ENCODE measurements around the gene MC2R. TPM values are rescaled to one million over a fixed set of nuclear protein-coding genes. Genes with fewer than 3 reads are reported as not detected.

The MC2R gene
- total and polyA plus RNA-seq, 10 of the 15 experiments (the other 5 are each of a cell fraction or from before 2014, with no cell fraction given) = 0.15 TPM; not detected in 9

GRCh38 chr18:13910986-13911385 is 4.3 kb downstream of the MC2R start:
- H3K27me3 ChIP-seq (replicated peaks in 1 of 2; ENCODE audit: control insufficient read depth in 2 of 2, insufficient read depth in 2 of 2, low read length in 1 of 2) = peaks cover 0 to 2% of the 10 kb centered on the region in 2 experiments; a peak in 3 of 4 replicates
- no peaks in the 10 kb centered on the region for H4K20me1 ChIP-seq (ENCODE audit: control insufficient read depth, insufficient read depth)
- in situ Hi-C loops (cut with MboI) (no loop called here), intact Hi-C loops (cut with micrococcal nuclease; ENCODE audit: unreplicated experiment) (no loop called here)
- FAIRE-seq (no peak), ATAC-seq (no peak), DNase-seq (ENCODE audit: low read depth, low spot score) (no peak)
- H3K27ac ChIP-seq (ENCODE audit: control insufficient read depth, insufficient read depth) = no peak overlapping the region
- H3K4me1 ChIP-seq (ENCODE audit: control insufficient read depth, insufficient read depth, low read length) = no peaks in the 10 kb centered on the region
- SMC1A ChIA-PET (ENCODE audit: uncharacterized antibody, unreplicated experiment) = no interaction called here
- H3K9ac ChIP-seq (ENCODE audit: control insufficient read depth, insufficient read depth, low read length) = no peak overlapping the region
- TF ChIP-seq IRF5 (IDR thresholded peaks at IDR 0.05; ENCODE audit: borderline replicate concordance) = no peak
- no peak for TF ChIP-seq FOXM1 (IDR thresholded peaks at IDR 0.05; ENCODE audit: low read depth, low read length)
- TF ChIP-seq ESRRA (IDR thresholded peaks at IDR 0.05; ENCODE audit: low read length) = no peak
- no peak for TF ChIP-seq YY1 (IDR thresholded peaks at IDR 0.05; ENCODE audit: low read depth, low read length)
- TF ChIP-seq SUZ12 (IDR thresholded peaks at IDR 0.05; ENCODE audit: unreplicated experiment) = no peak
- TF ChIP-seq REST (IDR thresholded peaks at IDR 0.05; ENCODE audit: low read depth, low read length) = no peak
- TF ChIP-seq RELB (IDR thresholded peaks at IDR 0.05; ENCODE audit: low read depth) = no peak
- no peak for TF ChIP-seq DPF2 (IDR thresholded peaks at IDR 0.05)
- H3K4me3 ChIP-seq = no peak overlapping the region
- WGBS (ENCODE audit: insufficient coverage, insufficient replicate concordance, low lambda C conversion rate, missing lambda C conversion rate) = 22% methylated on average over 6 of the region's 6 CpGs
- no peaks in the 10 kb centered on the region for H3K79me2 ChIP-seq (ENCODE audit: control insufficient read depth, insufficient read depth, low read length)
- no peaks in the 10 kb centered on the region for H3K9me3 ChIP-seq (replicated peaks; ENCODE audit: control insufficient read depth, insufficient read depth, low read length)
- CTCF ChIA-PET = no interaction called here
- H2AFZ ChIP-seq (ENCODE audit: control insufficient read depth, low read depth, low read length) = no peak overlapping the region
- RAD21 ChIA-PET (ENCODE audit: unreplicated experiment) = no interaction called here
- BruUV-seq (replicated peaks) = no TSS peak
- H3K36me3 ChIP-seq (ENCODE audit: control insufficient read depth in 2 of 2, insufficient read depth in 2 of 2, low read length in 1 of 2) = no peaks in the 10 kb centered on the region
- no peak overlapping the region for H3K4me2 ChIP-seq (ENCODE audit: control insufficient read depth, insufficient read depth)
- POLR2A ChIA-PET = no interaction called here

All from GM12878 (cell line).